Measurements from ENCODE around the gene TBC1D22A. TPM values are rescaled to one million over a fixed set of nuclear protein-coding genes. Genes with fewer than 3 reads are reported as not detected.

TBC1D22A gene
- total RNA-seq, 6 experiments from 2014 or later, result 10.9 to 18.1 (median 14.0) TPM

DNA sequence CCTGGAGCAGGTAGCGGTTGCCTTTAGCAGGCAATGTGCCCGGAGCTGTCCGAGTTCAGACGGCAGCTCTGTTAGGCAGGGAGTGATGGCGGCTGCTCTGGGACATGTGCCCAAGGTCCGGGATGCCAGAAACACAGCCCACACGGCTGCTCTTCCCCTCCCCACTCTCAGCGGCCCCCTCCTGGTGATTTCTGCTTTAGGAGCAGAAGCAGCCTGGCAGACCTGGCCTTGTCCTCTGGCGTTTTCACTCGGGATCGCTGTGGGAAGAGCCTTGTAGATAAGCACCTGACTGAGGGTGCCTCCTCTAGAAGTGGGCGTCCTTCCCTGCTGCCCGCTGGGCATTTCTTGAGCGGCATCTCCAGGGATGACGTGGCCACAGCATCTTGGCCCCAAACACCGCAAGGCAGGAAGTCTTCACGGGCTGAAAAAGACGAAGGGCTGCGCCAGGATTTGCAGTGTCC, 392.2 kb downstream of the TBC1D22A start:
- 79% methylated on average over 6 of the region's 19 CpGs for WGBS (ENCODE audit: insufficient coverage, low coverage, low lambda C conversion rate, missing lambda C conversion rate)
- Histone ChIP-seq H3K4me3 (no peak overlapping the region), H3K27me3 (no peaks in the 10 kb centered on the region), H3K4me1 (no peaks in the 10 kb centered on the region), H3K27ac (no peak overlapping the region), H3K9me3 (no peaks in the 10 kb centered on the region), H3K36me3 (no peaks in the 10 kb centered on the region)
- TF ChIP-seq CTCF (IDR thresholded peaks at IDR 0.05) (no peak), POLR2A (IDR thresholded peaks at IDR 0.05) (no peak)
- intact Hi-C loops (cut with DNase I), result no loop called here
- no peak for DNase-seq
- ATAC-seq, result peak in 3 of 4 donors; percentile 5 to 24 (median 9)

GRCh38 chr22:47155131-47155885, 392.9 kb downstream of the TBC1D22A start:
- ATAC-seq, result no peak
- DNase-seq, result no peak
- no peak overlapping the region for H3K27ac ChIP-seq
- WGBS (ENCODE audit: insufficient coverage, low coverage, low lambda C conversion rate, missing lambda C conversion rate), result 87% methylated on average over 15 of the region's 31 CpGs
- H3K27me3 ChIP-seq, result no peaks in the 10 kb centered on the region
- no peaks in the 10 kb centered on the region for H3K36me3 ChIP-seq
- intact Hi-C loops (cut with DNase I), result no loop called here
- H3K4me1 ChIP-seq, result no peaks in the 10 kb centered on the region
- H3K4me3 ChIP-seq, result no peak overlapping the region
- H3K9me3 ChIP-seq, result no peaks in the 10 kb centered on the region
- TF ChIP-seq CTCF (IDR thresholded peaks at IDR 0.05), result no peak
- no peak for TF ChIP-seq POLR2A (IDR thresholded peaks at IDR 0.05)

- Histone ChIP-seq H3K4me3 (no peak overlapping the region), H3K36me3 (no peaks in the 10 kb centered on the region), H3K27ac (no peak overlapping the region), H3K4me1 (no peaks in the 10 kb centered on the region), H3K9me3 (no peaks in the 10 kb centered on the region), H3K27me3 (no peaks in the 10 kb centered on the region)
- TF ChIP-seq CTCF (IDR thresholded peaks at IDR 0.05) (no peak), POLR2A (IDR thresholded peaks at IDR 0.05) (no peak)
- no peak for ATAC-seq
- no peak for DNase-seq
- intact Hi-C loops (cut with DNase I), result no loop called here
- 69% methylated on average over 7 of the region's 9 CpGs for WGBS (ENCODE audit: insufficient coverage, low coverage, low lambda C conversion rate, missing lambda C conversion rate)
These were observed 393.5 kb downstream of the TBC1D22A start for GRCh38 chr22:47155912-47156311.

DNA sequence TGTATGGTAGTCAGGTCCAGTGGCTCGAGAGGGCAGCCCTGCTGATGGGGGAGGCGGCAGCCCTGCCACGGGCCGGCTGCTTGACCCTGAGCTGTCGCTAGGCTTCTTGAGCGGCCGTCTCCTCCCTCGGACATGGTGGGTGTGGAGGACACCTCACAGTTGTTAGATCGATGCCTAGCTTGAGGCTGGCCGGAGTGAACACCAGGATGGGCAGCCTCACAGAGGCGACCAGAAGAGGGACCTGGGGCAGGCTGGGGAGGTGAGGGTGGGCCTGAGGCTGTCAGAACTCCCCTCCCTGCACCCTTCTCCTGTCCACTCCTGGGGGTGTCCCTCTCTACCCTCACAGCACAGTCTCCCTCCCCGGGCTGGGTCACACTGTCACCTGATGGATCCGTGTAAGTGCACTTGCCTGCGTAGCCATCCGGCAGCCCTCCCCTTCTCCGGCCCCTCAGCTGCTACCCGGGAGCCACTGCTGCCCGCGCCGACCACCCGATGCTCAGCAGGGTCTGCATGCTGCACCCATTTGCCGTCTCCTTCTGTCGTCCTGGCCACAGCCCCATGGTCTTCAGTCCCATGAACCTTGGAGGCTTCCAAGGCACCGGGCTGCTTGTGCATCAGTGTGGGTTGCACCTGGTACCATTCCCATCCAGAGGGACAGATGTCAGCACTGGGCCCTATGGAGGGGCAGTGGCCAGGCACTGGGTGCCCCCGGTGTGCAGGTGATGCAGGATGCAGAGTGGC, 394.1 kb downstream of the TBC1D22A start:
- Histone ChIP-seq H3K27me3 (no peaks in the 10 kb centered on the region), H3K4me3 (no peak overlapping the region), H3K4me1 (no peaks in the 10 kb centered on the region), H3K9me3 (no peaks in the 10 kb centered on the region), H3K27ac (no peak overlapping the region), H3K36me3 (no peaks in the 10 kb centered on the region)
- ATAC-seq (no peak), DNase-seq (no peak)
- 100% methylated on average over 1 of the region's 25 CpGs for WGBS (ENCODE audit: insufficient coverage, low coverage, low lambda C conversion rate, missing lambda C conversion rate)
- intact Hi-C loops (cut with DNase I), result no loop called here
- no peak for TF ChIP-seq POLR2A (IDR thresholded peaks at IDR 0.05)
- no peak for TF ChIP-seq CTCF (IDR thresholded peaks at IDR 0.05)

Measured in right lobe of liver (tissue), 6 donors.